Middle frontal gyrus (tissue), 1 donor: ENCODE measurements around the gene STK32A.
"Not testable (repeated sequence)": the region's sequence is repeated elsewhere in the genome, so short reads cannot be mapped to it uniquely, and the experiment has no call there.

ENCODE experiments used
- DNase-seq: peaks from one replicate; pipeline ENCODE4 v3.0.0-alpha.2; 2015; ENCODE audit warnings: low spot score; ENCODE audit errors: extremely low spot score

The STK32A gene

DNA sequence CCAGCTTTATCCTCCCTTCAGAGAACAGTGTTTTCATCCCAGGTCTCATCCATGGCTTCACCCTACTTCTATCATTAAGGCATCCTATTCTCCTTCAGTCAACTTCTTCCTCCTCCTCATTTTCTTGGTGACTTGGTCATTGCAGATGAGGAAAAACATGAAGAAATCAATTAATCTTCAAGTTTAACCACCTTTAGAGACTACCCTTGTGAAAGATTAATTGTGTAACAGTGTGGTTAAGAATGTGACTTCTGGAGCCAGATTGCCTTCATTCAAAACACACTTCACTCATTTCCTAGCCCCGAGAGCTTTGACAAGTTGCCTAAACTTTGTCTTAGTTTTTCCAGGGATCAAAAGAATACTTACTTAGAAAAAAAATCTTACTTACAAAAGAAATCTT, 110.0 kb downstream of the STK32A start:
- no peak for DNase-seq

DNA sequence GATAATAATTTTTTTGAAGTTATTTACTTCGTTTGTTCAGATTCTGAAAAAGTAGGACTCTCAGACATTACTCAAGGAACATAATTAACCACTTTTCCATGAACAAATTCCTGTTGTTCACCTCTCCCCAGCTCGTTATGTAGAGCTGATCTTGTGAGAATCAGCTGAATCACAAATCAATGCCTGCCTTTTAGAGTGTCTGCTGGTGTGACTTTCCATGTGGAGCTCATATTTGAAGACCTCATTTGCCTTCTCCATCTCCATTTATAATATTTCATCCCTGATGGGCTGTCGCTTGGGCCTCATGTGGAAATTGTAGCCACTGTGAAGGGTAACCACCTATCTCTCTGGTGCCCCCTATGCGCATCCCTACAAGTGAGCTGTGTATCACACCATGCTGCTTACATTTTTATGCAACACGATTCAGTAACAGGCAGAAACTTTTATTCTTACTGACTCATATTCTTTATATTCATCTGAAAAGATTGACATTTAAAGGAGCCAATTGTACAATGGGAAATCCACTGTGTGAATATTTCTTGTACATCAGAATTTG, 111.3 kb downstream of the STK32A start:
- DNase-seq, result no peak

DNA sequence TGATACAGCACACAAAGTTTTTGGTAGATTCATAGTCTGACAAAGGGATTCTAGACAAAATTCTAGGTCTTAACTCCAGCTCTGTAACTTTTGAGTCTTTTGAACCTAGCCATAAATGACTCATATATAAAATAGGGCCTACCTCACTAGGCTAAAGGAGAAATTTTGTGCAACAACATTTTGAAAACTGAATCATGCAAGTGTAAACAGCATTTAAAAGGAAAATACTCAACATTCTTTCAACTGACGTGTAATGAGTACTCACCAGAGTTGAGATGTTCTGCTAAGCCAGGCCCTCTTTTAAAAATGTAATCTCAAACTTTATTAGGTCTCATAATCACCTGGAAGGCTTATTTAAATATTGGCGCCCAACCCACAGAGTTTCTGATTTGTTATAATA, 113.2 kb downstream of the STK32A start:
- no peak for DNase-seq

DNA sequence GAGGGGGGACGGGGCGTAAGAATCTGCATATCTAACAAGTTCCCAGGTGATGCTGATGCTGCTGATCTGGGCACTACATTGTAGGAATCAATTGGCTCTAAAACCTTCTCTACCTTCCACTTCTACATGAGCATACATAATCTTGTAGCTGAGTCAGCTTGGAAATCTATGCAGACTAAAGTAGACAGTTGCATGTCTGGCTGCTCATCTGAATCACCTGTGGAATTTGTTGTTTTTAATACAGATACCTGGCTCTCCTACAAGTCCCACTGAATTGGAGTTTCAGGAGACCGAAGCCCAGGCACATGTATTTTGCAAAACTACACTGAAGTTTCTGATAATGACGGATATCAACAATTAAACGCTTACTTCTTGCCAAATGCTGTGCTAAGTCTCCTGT, 113.6 kb downstream of the STK32A start:
- no peak for DNase-seq

DNA sequence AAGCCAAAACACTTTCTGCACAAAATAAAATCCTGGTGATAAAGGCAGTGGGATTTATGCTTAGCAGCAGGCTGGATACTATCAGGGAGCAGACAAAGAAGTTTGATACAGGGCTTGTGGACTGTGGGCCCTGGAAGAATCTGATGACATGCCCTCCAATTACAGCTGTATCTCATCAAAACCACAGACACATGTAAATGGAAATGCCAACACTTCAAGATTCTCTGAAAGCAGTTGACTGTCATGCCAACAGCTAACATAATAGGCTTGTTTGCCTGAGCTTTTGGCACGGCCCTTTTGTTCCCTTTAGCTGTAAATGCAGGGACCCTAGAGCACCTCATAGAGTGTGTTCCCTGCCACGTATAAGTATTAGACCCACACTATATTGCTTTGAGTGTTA, 114.4 kb downstream of the STK32A start:
- no peak for DNase-seq

DNA sequence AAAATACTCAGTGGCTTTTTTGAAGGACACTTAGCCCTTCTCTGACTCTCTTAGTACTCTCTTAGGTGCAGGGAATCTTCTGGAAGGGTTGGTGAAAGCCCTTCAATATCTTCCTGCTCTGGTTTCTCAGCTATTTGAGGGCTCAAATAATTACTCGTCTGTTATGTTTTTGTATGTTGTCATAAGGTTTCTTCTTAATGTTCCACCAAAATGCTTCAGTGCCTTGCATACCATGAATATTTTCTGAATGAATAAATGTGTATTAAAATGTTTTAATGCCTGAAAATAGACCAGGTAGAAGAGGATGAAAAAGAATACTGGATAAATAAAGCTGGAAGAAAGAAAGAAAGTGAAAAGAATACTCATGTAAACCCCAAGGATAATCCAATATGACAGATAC, 124.3 kb downstream of the STK32A start:
- no peak for DNase-seq

DNA sequence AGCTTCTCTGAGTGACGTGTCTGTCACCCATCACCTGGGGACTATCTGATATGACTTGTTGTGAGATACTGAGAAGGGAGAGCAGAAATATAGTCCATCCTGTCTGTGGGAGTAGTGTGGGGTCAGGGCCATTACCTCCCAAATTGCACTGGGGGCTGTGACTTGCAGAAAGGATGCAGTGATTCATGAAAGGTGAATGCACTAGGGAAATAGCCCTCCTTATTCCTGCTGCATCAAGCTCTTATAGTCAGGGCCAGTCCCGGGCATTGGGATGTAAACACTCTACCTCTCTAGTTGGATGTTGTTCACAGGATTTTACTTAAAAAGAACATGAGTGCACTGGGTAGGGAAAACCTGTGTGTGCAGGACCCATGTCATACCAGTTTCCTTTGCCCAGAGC, 124.8 kb downstream of the STK32A start:
- no peak for DNase-seq

DNA sequence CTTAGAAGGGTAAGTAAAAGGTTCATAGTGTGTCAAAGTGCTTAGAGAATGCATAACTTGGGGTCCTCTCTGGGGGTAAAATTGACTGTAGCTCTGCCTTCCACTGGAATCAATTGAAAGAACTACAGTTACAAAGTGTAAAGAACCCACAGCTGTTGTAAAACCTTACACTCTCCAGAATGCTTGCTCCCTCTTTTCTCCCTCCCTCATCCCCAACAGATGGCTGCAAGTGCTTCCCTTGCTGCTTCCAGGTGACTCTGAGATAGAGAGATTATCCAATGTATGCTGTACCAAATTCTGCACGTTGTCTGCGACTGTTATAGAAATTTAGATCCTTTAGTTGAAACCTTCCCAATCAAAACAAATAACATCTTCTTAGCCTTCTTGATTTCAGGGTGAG, 126.0 kb downstream of the STK32A start:
- DNase-seq, result no peak

DNA sequence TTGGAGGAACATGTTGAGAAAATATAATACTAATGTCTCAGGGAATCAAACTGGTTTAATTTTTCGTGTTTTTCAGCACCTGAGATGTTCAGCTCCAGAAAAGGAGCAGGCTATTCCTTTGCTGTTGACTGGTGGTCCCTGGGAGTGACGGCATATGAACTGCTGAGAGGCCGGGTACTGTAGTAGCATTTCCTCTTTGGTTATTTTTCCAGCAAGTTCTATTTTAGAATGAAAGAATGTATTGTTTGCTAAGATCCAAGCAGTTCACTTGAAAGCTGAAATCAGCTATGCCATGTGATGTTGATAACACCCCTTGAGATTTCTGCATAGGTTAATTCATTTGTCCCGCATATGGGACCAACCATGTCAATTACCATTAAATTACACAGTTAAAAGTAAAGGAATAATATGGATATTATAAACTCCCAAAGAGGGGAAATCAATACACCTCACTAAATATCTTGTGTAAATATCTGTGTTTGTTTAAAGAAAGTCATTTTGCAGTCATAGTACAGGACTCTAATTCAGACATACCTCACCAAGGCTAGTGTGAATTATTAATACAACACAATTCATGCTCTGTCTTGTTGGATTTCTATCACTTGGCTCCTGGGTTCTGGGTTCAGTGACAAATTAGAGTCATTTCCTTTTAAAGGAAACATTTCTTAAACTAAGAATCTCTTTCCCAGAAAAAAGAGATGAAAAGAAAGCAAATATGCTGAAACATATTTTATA, 126.8 kb downstream of the STK32A start:
- DNase-seq, result no peak

DNA sequence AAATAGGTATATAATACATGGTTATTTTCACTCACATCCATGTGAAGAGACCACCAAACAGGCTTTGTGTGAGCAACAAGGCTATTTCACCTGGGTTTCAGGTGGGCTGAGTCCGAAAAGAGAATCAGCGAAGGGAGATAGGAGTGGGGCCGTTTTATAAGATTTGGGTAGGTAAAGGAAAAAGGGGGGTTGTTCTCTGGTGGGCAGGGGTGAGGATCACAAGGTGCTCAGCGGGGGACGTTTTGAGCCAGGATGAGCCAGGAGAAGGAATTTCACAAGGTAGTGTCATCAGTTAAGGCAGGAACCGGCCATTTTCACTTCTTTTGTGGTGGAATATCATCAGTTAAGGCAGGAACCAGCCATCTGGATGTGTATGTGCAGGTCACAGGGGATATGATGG, 132.6 kb downstream of the STK32A start:
- not testable (repeated sequence) for DNase-seq

DNA sequence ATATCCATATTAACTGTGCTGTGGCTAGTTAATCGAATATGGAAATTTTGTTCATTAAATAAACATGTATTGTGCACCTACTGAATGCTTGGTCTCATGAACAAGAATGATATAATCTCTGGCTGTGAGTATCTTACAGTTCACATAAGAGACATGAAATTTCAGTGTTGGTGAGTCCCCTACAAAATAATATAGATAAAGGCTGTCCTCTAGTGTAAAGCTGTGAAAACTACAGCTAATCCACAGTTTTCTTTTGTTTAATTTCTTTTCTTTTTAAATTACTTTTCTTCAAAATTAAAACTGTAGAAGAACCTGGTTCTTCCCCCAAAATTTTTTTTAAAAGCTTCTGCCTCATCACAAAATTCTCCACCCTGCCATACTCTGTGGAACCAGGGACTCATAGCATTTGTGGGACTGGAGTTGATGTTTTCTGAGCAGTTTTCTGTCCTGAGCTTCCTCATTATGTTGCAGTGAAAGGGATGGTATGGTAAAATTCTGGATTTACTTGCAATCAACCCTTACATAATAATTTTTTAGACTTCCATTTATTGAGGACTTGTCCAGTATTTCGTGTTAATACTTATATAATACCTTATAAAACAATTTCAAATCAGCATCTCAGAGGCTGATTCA, 135.0 kb downstream of the STK32A start:
- DNase-seq, result no peak

DNA sequence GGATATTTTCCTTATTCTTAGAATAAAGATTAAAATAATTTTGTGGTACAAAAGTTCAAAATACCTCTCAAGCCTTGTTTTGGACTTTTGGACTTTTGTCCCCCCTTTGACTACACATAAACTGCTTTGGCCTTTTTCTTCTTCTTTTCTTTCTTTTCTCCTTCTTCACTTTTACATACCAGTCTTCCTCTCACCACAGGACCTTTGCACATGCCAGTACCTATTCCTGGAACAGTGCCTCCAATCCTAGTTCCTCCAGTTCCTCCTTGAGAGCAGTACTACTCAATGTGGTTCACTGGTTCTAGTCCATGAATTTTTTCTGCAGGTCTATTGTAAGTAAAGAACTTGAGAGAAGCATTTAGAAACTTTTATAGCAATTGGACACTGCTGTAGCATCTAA, 136.5 kb downstream of the STK32A start:
- no peak for DNase-seq

DNA sequence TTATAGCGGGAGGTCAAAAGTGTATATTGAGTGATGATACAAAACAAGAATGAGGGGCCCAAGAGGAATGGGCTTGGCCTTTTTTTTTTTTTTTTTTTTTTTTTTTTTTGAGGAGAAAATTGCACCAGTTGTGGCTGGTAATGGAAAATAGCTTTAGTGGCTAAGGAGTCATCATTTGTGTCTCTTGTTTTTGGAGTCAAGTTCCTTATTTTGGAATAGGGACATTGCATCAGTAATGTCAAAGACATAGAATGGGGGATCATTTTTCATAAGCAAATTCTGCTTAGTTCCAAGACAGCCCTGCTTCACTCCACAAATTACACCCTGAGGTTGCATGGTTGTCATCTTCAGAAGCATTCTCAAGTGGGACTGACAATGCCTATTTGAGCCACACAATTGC, 137.4 kb downstream of the STK32A start:
- DNase-seq, result no peak

DNA sequence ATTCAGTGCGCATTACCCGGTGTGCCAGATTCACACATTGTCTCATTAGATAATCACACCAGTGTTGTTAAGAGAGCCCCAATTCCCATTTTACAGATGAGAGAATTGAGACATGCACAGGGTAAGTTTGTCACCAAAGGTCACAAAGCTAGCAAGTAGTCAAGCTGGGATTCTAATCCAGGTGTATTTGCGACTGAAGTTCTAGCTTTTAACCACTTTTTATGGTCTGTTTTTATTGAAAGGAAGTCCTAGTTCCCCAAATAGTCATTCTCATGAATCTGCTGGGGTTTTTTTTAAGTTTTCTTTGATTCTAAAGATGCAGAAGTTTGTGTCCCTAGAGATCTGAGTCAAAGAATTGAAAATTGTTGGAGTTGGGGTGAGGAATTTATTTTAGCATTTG, 138.5 kb downstream of the STK32A start:
- no peak for DNase-seq

DNA sequence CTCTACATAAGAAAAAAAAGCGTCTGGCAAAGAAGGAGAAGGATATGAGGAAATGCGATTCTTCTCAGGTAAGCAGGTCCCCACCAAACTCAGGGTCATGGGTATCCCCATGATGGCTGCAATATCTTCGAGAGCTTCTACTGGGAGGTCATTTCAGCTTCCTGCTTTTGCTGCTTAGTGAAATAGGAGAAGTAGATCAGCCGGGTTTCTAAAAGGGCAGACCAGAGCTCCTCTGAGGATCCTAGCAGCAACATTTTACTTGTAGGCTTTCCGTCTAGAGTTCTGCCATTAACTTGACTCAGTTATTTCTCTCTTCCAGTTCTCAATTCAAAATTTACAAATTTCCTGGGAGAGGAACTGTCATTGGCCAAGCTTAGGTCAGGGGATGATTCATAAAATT, 140.3 kb downstream of the STK32A start:
- no peak for DNase-seq

DNA sequence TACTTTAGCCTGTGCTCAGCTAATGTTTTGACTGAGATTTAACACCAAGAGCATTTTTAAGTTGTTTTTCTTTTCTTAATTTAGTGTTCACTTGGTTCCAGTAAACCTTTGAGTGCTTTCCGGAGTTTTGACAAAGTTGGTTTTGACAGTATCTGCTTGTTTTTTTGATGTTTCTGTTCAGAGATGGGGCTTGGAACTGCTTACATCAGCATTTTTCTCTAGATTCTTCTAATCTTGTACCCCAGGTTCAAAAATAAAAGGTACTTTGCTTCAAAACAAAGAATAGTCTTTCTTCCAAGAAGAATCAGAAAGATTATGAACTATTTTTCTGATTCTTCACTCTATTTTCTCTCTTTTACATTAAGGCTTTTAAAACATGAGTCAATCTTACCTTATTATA, 142.9 kb downstream of the STK32A start:
- DNase-seq, result no peak

DNA sequence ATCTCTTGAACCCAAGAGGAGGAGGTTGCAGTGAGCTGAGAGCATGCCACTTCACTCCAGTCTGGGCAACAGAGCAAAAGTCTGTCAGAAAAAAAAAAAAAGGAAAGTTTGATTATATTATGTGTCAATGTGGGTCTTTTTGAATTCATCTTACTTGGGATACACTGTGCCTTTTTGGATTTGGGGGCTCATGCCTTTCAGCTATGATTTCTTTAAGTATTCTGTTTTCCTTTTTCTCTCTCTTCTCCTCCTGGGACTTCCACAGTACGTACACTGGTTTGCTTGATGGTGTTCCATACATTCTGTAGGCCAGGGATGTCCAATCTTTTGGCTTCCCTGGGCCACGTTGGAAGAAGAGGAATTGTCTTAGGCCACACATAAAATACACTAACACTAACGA, 146.7 kb downstream of the STK32A start:
- DNase-seq, result no peak

DNA sequence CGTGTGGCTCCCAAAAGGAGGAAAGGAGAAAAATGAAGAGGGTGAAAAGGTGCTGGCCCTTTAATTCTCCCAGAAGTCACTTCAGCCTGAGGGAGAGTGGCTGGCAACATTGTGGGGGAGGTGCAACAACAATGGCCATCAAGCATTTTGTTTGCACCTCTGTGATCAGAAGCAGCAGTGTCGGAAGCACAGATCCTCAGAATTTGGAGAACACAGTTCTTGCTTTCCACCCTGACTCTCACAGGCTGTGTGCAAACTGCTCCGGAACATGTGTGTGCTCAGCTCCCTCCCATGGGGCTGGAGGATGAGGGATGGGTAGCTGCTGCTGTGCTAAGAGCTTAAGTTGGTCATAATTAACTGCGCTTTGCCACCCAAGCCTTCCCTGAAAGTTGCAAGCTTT, 147.9 kb downstream of the STK32A start:
- DNase-seq, result no peak

DNA sequence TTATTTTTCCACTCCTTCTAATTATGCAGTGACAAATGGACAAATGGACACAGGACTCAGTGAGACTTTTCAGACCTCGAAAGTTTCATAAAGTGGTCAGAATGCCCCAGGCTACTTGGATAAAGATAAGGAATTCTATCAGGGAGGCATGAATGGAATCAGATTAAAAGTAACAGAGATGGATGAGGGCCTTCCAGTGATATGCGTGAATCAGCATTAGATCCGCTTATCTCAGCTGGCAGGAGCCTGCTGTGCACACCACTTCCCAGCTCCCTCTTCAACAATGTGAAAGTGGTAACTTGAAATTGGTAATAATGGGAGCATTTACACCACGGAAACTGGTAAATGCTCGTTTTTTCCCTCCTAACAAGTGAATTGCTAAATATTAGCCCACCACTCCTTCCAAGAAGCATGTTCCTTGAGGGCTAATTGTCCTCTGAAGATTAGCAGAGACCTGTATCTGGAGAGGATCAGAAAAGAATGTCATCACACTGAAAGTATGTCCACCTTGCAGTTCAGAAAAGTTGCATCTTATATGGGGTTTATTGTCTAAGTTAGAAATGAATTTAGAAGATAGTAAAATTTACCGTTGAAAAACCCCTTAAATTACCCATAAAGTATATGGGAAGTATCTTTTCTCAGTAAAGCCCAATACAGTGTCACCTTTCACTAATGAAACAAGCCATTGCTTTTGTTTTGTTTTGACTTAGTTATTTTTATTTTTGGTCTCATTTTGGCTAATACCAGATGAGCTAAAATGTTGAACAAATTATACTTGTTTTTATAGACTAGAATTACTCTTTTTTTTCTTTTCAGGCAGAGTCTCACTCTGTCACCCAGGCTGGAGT, 149.7 kb downstream of the STK32A start:
- DNase-seq, result no peak

DNA sequence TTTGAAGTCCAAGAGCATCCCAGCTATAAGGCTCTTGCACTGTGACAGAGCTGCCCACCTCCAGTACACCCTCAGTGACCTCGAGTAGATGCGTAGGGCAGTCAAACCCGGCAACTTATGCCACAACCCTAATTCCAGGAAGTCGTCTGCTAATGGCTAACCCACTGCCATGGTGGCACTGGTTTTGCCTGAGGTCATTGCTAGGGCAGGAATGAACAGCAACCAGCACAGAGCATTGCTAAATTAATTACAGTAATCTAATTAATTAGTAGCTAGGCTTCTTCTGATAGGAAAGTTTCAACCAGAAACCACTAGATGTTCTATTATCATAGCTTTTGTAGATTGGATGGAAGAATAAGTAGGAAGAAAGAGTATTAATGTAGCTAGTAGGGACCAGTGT, 152.3 kb downstream of the STK32A start:
- DNase-seq, result no peak

DNA sequence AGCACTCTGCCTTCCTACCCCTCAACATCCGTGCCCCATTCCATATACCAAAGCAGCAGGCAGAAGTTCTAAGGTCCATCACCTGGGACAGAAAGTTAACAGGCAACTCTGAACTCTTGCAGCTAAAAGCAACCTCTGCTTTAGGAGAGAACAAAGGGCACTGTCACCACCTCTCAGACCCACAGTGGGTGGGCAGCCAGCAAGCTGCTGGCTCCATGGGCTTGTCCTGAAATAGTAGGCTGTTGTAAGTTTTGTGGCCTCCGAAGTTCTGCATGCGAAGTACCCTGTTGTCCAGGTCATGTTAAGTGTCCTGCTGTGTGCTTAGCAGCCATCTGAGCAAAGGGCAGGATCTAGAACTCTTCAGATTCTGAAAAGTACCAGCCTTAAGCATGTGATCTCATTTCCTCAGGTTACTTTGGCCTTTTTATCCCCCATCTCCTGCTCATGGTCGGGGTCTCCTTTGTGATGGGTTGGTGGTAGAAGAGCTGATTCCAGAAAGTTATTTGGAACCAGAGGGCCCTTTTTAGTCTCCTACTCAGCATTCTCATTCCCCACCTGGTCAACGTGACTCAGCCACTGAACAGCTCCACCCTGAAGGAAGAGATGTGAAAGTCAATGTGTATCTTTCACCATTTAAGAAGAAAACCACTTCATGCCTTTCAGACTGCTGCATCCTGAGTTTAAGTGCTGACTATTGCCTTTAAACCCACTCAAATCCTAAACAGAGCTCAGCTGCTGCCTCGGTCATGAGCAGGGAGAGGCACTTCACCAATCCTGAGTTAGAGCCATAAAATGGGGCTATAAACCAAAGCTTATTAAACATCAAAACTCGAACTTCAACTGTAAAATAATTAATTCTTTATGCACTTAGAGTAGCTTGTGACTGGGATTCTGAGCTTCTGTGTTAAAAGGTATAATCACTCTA, 153.6 kb downstream of the STK32A start:
- no peak for DNase-seq
